Ovary (tissue), 3 donors: ENCODE data around the gene LHX8.

Experiments used
- EP300 ChIP-seq: sonication (generic); formaldehyde crosslinking; IDR thresholded peaks from one replicate; pipeline ENCODE4 v1.6.1; 2017; ENCODE audit warnings: antibody characterized with exemption
- POLR2A ChIP-seq: fragments of 450-650 bp; IDR thresholded peaks from one replicate; pipeline ENCODE4 v1.6.1; 2017; ENCODE audit warnings: antibody characterized with exemption, mild to moderate bottlenecking, moderate library complexity
- TF ChIP-seq, protein P1 (sequence below), 3 donors: fragments of 450-650 bp in 2 of 3; fragments of 200-600 bp in 1 of 3; IDR thresholded peaks; one replicate each; pipeline versions ENCODE4 v1.5.1 to v1.8.0; 2016 to 2022; ENCODE audit warnings: antibody characterized with exemption in 3 of 3, mild to moderate bottlenecking in 1 of 3
- donor health status: DM: no; HTN: no; CAD: no.

DNA sequence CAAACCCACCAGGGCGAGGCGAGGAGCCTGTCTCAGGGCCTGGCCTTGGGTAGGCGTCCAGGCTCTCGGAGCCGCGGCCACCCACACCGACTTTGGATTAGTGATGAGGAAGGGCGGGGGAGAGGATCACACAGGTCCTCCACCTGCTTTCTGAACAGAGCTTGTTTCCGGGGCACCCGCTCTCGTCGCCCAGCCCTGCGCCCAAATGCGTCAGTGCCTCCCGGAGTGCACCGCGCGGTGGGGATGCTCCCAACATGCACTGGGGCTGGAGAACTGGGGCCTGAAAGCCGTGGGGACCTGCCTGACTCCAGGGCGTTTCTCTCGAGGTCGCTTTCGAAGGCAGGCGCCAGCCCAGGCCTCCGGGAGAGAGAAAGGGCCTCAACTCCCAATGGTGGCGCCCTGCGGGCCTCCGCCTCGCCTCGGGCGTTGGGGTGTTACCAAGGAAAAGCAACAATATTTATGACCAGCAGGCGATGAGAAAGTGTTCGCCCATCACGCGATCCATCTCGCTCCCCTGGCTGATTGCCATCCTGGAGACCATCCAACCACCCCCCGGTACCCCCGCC, 8.9 kb upstream of the LHX8 start:
- TF ChIP-seq, protein P1, sequence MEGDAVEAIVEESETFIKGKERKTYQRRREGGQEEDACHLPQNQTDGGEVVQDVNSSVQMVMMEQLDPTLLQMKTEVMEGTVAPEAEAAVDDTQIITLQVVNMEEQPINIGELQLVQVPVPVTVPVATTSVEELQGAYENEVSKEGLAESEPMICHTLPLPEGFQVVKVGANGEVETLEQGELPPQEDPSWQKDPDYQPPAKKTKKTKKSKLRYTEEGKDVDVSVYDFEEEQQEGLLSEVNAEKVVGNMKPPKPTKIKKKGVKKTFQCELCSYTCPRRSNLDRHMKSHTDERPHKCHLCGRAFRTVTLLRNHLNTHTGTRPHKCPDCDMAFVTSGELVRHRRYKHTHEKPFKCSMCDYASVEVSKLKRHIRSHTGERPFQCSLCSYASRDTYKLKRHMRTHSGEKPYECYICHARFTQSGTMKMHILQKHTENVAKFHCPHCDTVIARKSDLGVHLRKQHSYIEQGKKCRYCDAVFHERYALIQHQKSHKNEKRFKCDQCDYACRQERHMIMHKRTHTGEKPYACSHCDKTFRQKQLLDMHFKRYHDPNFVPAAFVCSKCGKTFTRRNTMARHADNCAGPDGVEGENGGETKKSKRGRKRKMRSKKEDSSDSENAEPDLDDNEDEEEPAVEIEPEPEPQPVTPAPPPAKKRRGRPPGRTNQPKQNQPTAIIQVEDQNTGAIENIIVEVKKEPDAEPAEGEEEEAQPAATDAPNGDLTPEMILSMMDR (IDR thresholded peaks at IDR 0.05) = no peak
- TF ChIP-seq EP300 = no peak
- TF ChIP-seq POLR2A = no peak
